ENCODE results near the gene COQ9. TPM values are rescaled to one million over a fixed set of nuclear protein-coding genes. Genes with fewer than 3 reads are reported as not detected.

The COQ9 gene
- total RNA-seq, 6 donors from 2014 or later = 33.1 to 47.1 (median 39.4) TPM

DNA sequence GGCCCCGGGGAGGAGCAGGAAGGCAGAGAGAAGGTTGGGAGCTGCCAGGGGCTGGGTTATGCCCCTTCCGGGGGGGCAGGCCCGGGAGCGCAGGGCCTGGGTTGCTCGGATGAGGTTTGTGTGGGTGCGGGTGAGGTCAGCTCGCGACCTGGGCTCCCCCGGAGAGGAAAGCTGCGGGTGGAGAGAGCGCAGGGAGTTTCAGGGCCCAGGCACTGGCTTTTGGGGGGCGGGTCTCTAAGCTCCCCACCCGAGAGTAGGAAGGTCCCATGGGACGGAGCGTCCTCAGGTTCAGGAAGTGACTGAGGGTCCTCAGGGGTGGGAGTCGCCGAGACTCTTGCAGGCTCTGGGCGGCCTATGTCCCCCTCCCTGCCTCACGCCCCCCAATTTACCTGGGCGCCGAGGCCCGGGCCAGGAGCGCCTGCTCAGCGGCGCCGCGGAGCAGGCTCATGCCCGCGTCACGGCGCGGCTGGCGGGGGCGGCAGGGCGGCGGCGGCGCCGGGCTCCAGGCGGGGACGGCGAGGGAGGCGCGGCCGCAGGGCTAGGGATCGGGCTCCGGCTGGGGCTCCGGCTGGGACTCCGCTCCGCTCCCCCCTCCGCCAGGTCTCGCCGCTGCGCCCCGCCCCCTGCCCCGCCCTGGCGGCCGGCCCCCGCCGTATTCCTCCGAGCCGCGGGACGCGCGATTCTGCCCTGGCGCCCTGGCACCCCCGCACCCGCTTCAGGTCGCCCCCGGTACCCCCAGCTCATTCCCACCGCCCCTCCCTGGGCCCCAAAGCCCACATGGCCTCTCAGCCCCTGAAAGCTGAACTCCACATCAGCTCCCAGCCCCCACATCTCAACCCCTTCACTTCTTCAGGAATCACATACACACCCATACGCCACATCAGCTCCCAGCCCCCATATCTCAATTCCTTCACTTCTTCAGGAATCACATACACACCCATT is 38.9 kb downstream of the COQ9 start, which contains the start of gene DOK4:
Gene DOK4, minus strand, starts transcription at position 578 of the 942 bp plus-strand sequence. CDS start 6,986 bp downstream, outside the sequence.
- ATAC-seq (ENCODE audit: low FRiP score in 2 of 2) (peak; percentile 87 to 97), DNase-seq (peak; percentile 81 to 98)
- Histone ChIP-seq H3K27me3 (no peaks in the 10 kb centered on the region), H3K36me3 (no peaks in the 10 kb centered on the region), H3K27ac (peak within 1 kb of the TSS; percentile 67 to 84 (median 80)), H3K9me3 (no peaks in the 10 kb centered on the region), H3K4me3 (peak within 1 kb of the TSS; percentile 77 to 92 (median 84)), H3K4me1 (peaks cover 17 to 35% (median 22%) of the 10 kb centered on the region in 4 donors)
- WGBS, 2 donors = 3 to 14% methylated on average over 3 to 19 of the region's 73 CpGs
- TF ChIP-seq EP300 (IDR thresholded peaks at IDR 0.05) (no peak), POLR2AphosphoS5 (IDR thresholded peaks at IDR 0.05) (no peak), POLR2A (IDR thresholded peaks at IDR 0.05) (peak in 1 of 4 donors; percentile 41)
- TF ChIP-seq, protein P1, sequence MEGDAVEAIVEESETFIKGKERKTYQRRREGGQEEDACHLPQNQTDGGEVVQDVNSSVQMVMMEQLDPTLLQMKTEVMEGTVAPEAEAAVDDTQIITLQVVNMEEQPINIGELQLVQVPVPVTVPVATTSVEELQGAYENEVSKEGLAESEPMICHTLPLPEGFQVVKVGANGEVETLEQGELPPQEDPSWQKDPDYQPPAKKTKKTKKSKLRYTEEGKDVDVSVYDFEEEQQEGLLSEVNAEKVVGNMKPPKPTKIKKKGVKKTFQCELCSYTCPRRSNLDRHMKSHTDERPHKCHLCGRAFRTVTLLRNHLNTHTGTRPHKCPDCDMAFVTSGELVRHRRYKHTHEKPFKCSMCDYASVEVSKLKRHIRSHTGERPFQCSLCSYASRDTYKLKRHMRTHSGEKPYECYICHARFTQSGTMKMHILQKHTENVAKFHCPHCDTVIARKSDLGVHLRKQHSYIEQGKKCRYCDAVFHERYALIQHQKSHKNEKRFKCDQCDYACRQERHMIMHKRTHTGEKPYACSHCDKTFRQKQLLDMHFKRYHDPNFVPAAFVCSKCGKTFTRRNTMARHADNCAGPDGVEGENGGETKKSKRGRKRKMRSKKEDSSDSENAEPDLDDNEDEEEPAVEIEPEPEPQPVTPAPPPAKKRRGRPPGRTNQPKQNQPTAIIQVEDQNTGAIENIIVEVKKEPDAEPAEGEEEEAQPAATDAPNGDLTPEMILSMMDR (IDR thresholded peaks at IDR 0.05) = peak in 1 of 6 experiments; percentile 8

DNA sequence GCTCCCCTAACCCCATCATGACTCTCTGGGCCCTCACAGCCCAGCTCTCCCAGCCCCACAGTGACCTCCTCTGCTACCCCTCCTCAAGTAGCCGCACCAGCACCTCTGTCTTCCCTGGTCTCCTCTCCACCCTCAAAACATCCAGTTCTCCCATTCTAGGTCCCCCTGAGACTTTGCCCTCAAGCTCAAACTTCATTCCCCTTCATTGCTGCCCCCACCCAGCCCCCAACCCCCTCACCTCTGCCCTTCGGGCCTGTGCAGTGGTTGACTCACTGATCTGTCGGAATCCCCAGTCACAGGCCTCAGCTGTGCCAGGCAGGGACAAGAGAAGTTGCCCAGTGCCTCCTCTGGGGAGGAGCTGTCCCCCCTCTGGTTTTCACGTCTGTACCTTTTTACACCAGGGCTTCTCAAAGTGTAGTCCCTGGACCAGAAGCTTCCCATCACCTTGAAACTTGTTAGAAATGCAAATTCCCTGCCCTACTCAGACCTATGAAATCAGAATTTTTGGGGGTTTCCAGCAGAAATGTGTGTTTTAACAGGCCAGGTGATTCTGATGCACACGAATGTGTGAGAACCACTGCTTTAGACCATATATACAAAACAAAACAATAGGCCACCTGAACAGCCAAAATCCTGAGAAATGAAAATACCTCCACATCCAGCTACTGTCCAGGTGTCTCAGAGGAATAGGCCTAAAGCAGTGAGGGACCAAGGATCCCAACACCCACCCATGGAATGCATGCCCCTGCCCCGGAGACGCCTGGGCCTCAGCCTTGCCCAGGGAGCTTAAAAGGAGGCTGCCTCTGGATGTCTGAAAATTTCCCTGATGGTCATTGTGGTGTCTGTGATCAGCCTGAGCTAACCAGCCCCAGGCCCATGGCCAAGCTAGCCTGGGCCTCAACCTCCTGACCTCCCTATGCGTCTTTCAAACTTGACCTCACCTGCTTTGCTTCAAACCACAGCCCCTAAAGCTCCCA is 39.9 kb downstream of the COQ9 start:
- H3K36me3 ChIP-seq = no peaks in the 10 kb centered on the region
- DNase-seq (no peak), ATAC-seq (ENCODE audit: low FRiP score in 2 of 2) (no peak)
- H3K4me1 ChIP-seq = peaks cover 17 to 35% (median 22%) of the 10 kb centered on the region in 4 donors
- WGBS, 2 donors = 91 to 92% methylated on average over 6 to 8 of the region's 8 CpGs
- H3K27me3 ChIP-seq = no peaks in the 10 kb centered on the region
- TF ChIP-seq POLR2AphosphoS5 (IDR thresholded peaks at IDR 0.05) = no peak
- TF ChIP-seq, protein P1 (IDR thresholded peaks at IDR 0.05) = no peak
- TF ChIP-seq POLR2A (IDR thresholded peaks at IDR 0.05) = no peak
- no peak for TF ChIP-seq EP300 (IDR thresholded peaks at IDR 0.05)
- no peaks in the 10 kb centered on the region for H3K9me3 ChIP-seq
- peak overlapping the region; percentile 7 to 83 (median 80) for H3K27ac ChIP-seq
- peak overlapping the region in 3 of 4 donors; percentile 83 to 92 (median 86) for H3K4me3 ChIP-seq

DNA sequence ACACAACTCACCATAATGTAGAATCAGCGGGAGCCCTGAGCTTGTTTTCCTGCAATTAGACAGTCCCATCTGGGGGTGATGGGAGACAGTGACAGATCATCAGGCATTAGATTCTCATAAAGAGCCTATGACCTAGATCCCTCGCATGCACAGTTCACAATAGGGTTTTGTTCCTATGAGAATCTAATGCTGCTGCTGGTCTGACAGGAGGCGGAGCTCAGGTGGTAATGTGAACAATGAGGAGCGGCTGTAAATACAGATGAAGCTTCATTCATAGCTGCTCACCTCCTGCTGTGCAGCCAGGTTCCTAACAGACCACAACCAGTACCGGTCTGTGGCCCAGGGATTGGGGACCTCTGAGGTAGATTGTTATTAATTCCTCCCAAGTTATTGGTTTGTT is 42.0 kb downstream of the COQ9 start:
- Histone ChIP-seq H3K4me3 (no peak overlapping the region), H3K4me1 (peaks cover 17 to 28% (median 21%) of the 10 kb centered on the region in 4 donors), H3K27ac (no peak overlapping the region), H3K36me3 (no peaks in the 10 kb centered on the region), H3K9me3 (no peaks in the 10 kb centered on the region), H3K27me3 (no peaks in the 10 kb centered on the region)
- ATAC-seq (ENCODE audit: low FRiP score in 2 of 2) (no peak), DNase-seq (no peak)
- 94 to 98% methylated on average over 5 of the region's 5 CpGs for WGBS, 2 donors
- TF ChIP-seq POLR2AphosphoS5 (IDR thresholded peaks at IDR 0.05) (no peak), POLR2A (IDR thresholded peaks at IDR 0.05) (no peak), EP300 (IDR thresholded peaks at IDR 0.05) (no peak)
- TF ChIP-seq, protein P1 (IDR thresholded peaks at IDR 0.05) = no peak

DNA sequence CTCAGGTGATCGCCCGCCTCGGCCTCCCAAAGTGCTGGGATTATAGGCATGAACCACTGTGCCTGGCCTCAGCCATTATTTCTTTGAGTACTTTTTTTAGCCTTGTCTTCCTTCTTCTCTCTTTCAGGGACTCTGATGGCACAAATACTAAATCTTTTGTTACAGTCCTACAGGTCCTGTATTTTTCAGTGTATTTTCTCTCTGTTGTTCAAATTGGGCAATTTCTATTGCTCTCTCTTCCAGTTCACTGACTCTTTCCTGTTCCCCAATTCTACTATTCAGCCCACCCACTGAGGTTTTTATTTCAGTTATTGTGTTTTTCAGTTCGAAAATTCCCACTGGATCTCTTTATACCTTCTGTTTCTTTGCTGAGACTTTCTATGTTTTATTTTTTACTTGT is 46.5 kb downstream of the COQ9 start:
- Histone ChIP-seq H3K36me3 (no peaks in the 10 kb centered on the region), H3K4me1 (no peaks in the 10 kb centered on the region), H3K27ac (no peak overlapping the region), H3K4me3 (no peak overlapping the region), H3K9me3 (no peaks in the 10 kb centered on the region), H3K27me3 (no peaks in the 10 kb centered on the region)
- DNase-seq (no peak), ATAC-seq (ENCODE audit: low FRiP score in 2 of 2) (no peak)
- no peak for TF ChIP-seq EP300 (IDR thresholded peaks at IDR 0.05)
- TF ChIP-seq, protein P1 (IDR thresholded peaks at IDR 0.05) = no peak
- no peak for TF ChIP-seq POLR2AphosphoS5 (IDR thresholded peaks at IDR 0.05)
- 90 to 97% methylated on average over 4 of the region's 4 CpGs for WGBS, 2 donors
